CD14-positive monocyte (primary cell): ENCODE results near the gene FOXN1. TPM values are rescaled to one million over a fixed set of nuclear protein-coding genes. Genes with fewer than 3 reads are reported as not detected.

ENCODE experiments used
- DNase-seq, 3 donors: peaks; one replicate each; pipeline ENCODE4 v3.0.0-alpha.2; 2011 to 2022
- H2AFZ ChIP-seq: 2 replicates; pipeline ENCODE4 v1.6.0; 2012; ENCODE audit warnings: mild to moderate bottlenecking, low read depth, low read length, inconsistent platforms; ENCODE audit not compliant: insufficient read depth, poor library complexity, severe bottlenecking
- H3K27ac ChIP-seq, 2 donors: 1 replicate in 1 of 2; 2 replicates in 1 of 2; pipeline ENCODE4 v1.5.1; 2012 to 2013; ENCODE audit warnings: low read length in 2 of 2, control low read depth in 1 of 2, inconsistent platforms in 1 of 2, low read depth in 1 of 2, mild to moderate bottlenecking in 1 of 2
- H3K27me3 ChIP-seq, 2 donors: one replicate each; pipeline versions ENCODE4 v1.6.0 to v1.6.1; 2011 to 2013; ENCODE audit warnings: low read length in 2 of 2; ENCODE audit not compliant: control insufficient read depth in 2 of 2, insufficient read depth in 2 of 2
- H3K36me3 ChIP-seq, 2 donors: replicated peaks in 1 of 2; 1 replicate in 1 of 2; 2 replicates in 1 of 2; pipeline versions ENCODE4 v1.5.1 to v1.6.1; 2012 to 2013; ENCODE audit warnings: low read length in 2 of 2, control low read depth in 1 of 2, inconsistent platforms in 1 of 2, mild to moderate bottlenecking in 1 of 2; ENCODE audit not compliant: insufficient read depth in 2 of 2, control insufficient read depth in 1 of 2
- H3K4me1 ChIP-seq, 2 donors: 1 replicate in 1 of 2; 2 replicates in 1 of 2; pipeline versions ENCODE4 v1.5.1 to v1.6.1; 2012 to 2013; ENCODE audit warnings: low read length in 2 of 2, control low read depth in 1 of 2, inconsistent platforms in 1 of 2, mild to moderate bottlenecking in 1 of 2, moderate library complexity in 1 of 2; ENCODE audit not compliant: insufficient read depth in 2 of 2, control insufficient read depth in 1 of 2
- H3K4me2 ChIP-seq: replicated peaks from 2 replicates; pipeline ENCODE3; 2012; ENCODE audit warnings: low read length, moderate library complexity, mild to moderate bottlenecking; ENCODE audit not compliant: poor library complexity, severe bottlenecking; ENCODE audit errors: extremely low read depth
- H3K4me3 ChIP-seq, 3 experiments: fragments of 200-600 bp in 1 of 3; sonication (generic) in 1 of 3; replicated peaks in 1 of 3; 1 replicate in 2 of 3; 2 replicates in 1 of 3; pipeline ENCODE4 v1.5.1; 2011 to 2013; ENCODE audit warnings: low read length in 3 of 3, mild to moderate bottlenecking in 3 of 3, control low read depth in 2 of 3, low read depth in 2 of 3, inconsistent platforms in 1 of 3, moderate library complexity in 1 of 3
- H3K79me2 ChIP-seq: 2 replicates; pipeline ENCODE4 v1.6.0; 2012; ENCODE audit warnings: mild to moderate bottlenecking, control low read depth, inconsistent platforms, low read length, moderate library complexity; ENCODE audit not compliant: insufficient read depth
- H3K9ac ChIP-seq: 2 replicates; pipeline ENCODE4 v1.6.0; 2017; ENCODE audit warnings: low read length, mild to moderate bottlenecking; ENCODE audit not compliant: insufficient read depth, poor library complexity, severe bottlenecking
- H3K9me3 ChIP-seq, 2 donors: replicated peaks in 1 of 2; 1 replicate in 1 of 2; 2 replicates in 1 of 2; pipeline versions ENCODE4 v1.5.1 to v1.6.1; 2012 to 2013; ENCODE audit warnings: low read length in 2 of 2, control low read depth in 1 of 2; ENCODE audit not compliant: control insufficient read depth in 1 of 2, insufficient read depth in 1 of 2
- H4K20me1 ChIP-seq: 2 replicates; pipeline ENCODE4 v1.6.0; 2012; ENCODE audit warnings: mild to moderate bottlenecking, low read length, control low read depth, moderate library complexity; ENCODE audit not compliant: insufficient read depth
- H3K27ac Mint-ChIP-seq, 7 donors: one replicate each; pipeline ENCODE4 v1.8.0; 2020; ENCODE audit warnings: mild to moderate bottlenecking in 7 of 7, mixed read lengths in 7 of 7, moderate library complexity in 6 of 7, inconsistent platforms in 2 of 7
- H3K27me3 Mint-ChIP-seq, 3 donors: one replicate each; pipeline ENCODE4 v1.8.0; 2021 to 2022; ENCODE audit warnings: low read depth in 3 of 3, mild to moderate bottlenecking in 3 of 3, mixed read lengths in 3 of 3, moderate library complexity in 3 of 3, inconsistent platforms in 1 of 3
- H3K36me3 Mint-ChIP-seq, 2 donors: one replicate each; pipeline ENCODE4 v1.8.0; 2020; ENCODE audit warnings: mixed read lengths in 2 of 2, inconsistent platforms in 1 of 2, mild to moderate bottlenecking in 1 of 2
- H3K4me1 Mint-ChIP-seq: one replicate; pipeline ENCODE4 v1.8.0; 2020; ENCODE audit warnings: mild to moderate bottlenecking, mixed read lengths
- H3K4me3 Mint-ChIP-seq, 2 donors: one replicate each; pipeline ENCODE4 v1.8.0; 2020; ENCODE audit warnings: mild to moderate bottlenecking in 2 of 2, mixed read lengths in 2 of 2, moderate library complexity in 1 of 2
- H3K9me3 Mint-ChIP-seq, 7 donors: one replicate each; pipeline ENCODE4 v1.8.0; 2020 to 2022; ENCODE audit warnings: mixed read lengths in 7 of 7, mild to moderate bottlenecking in 6 of 7, moderate library complexity in 6 of 7, inconsistent platforms in 2 of 7
- CTCF ChIP-seq: fragments of 200-600 bp; IDR thresholded peaks from one replicate; pipeline ENCODE4 v1.8.0; 2022; ENCODE audit warnings: antibody characterized with exemption, mild to moderate bottlenecking
- WGBS: methylation state at CpG from one replicate; pipeline ENCODE4 v1.1.5; 2013; ENCODE audit warnings: missing lambda C conversion rate; ENCODE audit not compliant: insufficient coverage; 5-methylcytosine and 5-hydroxymethylcytosine counted together
- intact Hi-C, 2 donors: fragments of 100-400 bp; cut with micrococcal nuclease; formaldehyde crosslinking; loops; one replicate each; pipeline versions ENCODE4 v1.15.0 to v1.15.1; 2023
- polyA plus RNA-seq, 3 donors: library from polyadenylated mRNA; depleted of rRNA in 1 of 3; unstranded in 2 of 3; stranded (reverse) in 1 of 3; fragments of 300-500 nt in 2 of 3; fragments of >200 nt in 1 of 3; fragmentation: Illumina TruSeq in 2 of 3; gene quantifications; 1 replicate in 2 of 3; 2 replicates in 1 of 3; pipeline ENCODE4 v1.2.3, GENCODE V29; 2012 to 2021

FOXN1 gene
- polyA plus RNA-seq, 3 donors: not detected

GRCh38 chr17:28499684-28500357 is 6.3 kb upstream of the FOXN1 start:
- TF ChIP-seq CTCF: no peak
- H3K36me3 Mint-ChIP-seq: no peaks in the 10 kb centered on the region
- intact Hi-C loops: no loop called here
- no peaks in the 10 kb centered on the region for H3K9me3 Mint-ChIP-seq
- Histone ChIP-seq H3K4me1 (no peaks in the 10 kb centered on the region), H3K36me3 (no peaks in the 10 kb centered on the region), H3K27ac (no peak overlapping the region), H3K4me3 (no peak overlapping the region), H3K4me2 (no peak overlapping the region), H3K27me3 (no peaks in the 10 kb centered on the region), H3K79me2 (no peaks in the 10 kb centered on the region), H3K9ac (no peak overlapping the region), H4K20me1 (no peaks in the 10 kb centered on the region), H2AFZ (no peak overlapping the region), H3K9me3 (no peaks in the 10 kb centered on the region)
- peaks cover 1% of the 10 kb centered on the region for H3K4me1 Mint-ChIP-seq
- no peak overlapping the region for H3K27ac Mint-ChIP-seq
- H3K27me3 Mint-ChIP-seq: peaks cover 1 to 6% (median 6%) of the 10 kb centered on the region in 3 donors
- H3K4me3 Mint-ChIP-seq: no peak overlapping the region
- no peak for DNase-seq
- WGBS: 75% methylated on average over 2 of the region's 9 CpGs

- H3K4me1 ChIP-seq: no peaks in the 10 kb centered on the region
These were observed 5.3 kb upstream of the FOXN1 start for GRCh38 chr17:28500712-28501379.

More at GRCh38 chr17:28500712-28501379, 5.3 kb upstream of the FOXN1 start:
- Histone ChIP-seq H3K4me3 (no peak overlapping the region), H4K20me1 (no peaks in the 10 kb centered on the region), H3K36me3 (no peaks in the 10 kb centered on the region), H3K9ac (no peak overlapping the region), H3K27ac (no peak overlapping the region), H3K79me2 (no peaks in the 10 kb centered on the region), H3K9me3 (no peaks in the 10 kb centered on the region), H2AFZ (no peak overlapping the region), H3K27me3 (no peaks in the 10 kb centered on the region), H3K4me2 (no peak overlapping the region)
- no peak for TF ChIP-seq CTCF
- Mint-ChIP-seq H3K27me3 (peaks cover 3 to 6% (median 5%) of the 10 kb centered on the region in 3 donors), H3K9me3 (no peaks in the 10 kb centered on the region), H3K4me1 (peaks cover 1% of the 10 kb centered on the region), H3K4me3 (no peak overlapping the region), H3K27ac (no peak overlapping the region), H3K36me3 (no peaks in the 10 kb centered on the region)
- no peak for DNase-seq
- 80% methylated on average over 11 of the region's 13 CpGs for WGBS
- intact Hi-C loops: no loop called here
